Smooth muscle cell (in vitro differentiated cells): ENCODE results near the gene PALLD. TPM values are rescaled to one million over a fixed set of nuclear protein-coding genes. Genes with fewer than 3 reads are reported as not detected.

Source experiments
- DNase-seq: peaks from one replicate; lab custom pipeline; 2025; ENCODE audit not compliant: unreplicated experiment; lab: John Stamatoyannopoulos, UW
- H2AFZ ChIP-seq: fragments of 200-600 bp; sonication (generic); 2 replicates; pipeline ENCODE4 v1.6.0; 2016; ENCODE audit warnings: antibody characterized with exemption, low read depth, mild to moderate bottlenecking
- H3F3A ChIP-seq: fragments of 200-600 bp; sonication (generic); 2 replicates; pipeline ENCODE4 v1.6.0; 2017; ENCODE audit warnings: antibody characterized with exemption, low read depth
- H3K27ac ChIP-seq: fragments of 200-600 bp; sonication (generic); 2 replicates; pipeline ENCODE4 v1.5.1; 2016; ENCODE audit warnings: low read depth, mild to moderate bottlenecking
- H3K27me3 ChIP-seq: fragments of 200-600 bp; sonication (generic); 2 replicates; pipeline ENCODE4 v1.6.1; 2016; ENCODE audit warnings: low read depth, mild to moderate bottlenecking
- H3K36me3 ChIP-seq: fragments of 200-600 bp; sonication (generic); 2 replicates; pipeline ENCODE4 v1.5.1; 2016; ENCODE audit warnings: low read depth
- H3K4me1 ChIP-seq: fragments of 200-600 bp; sonication (generic); 2 replicates; pipeline ENCODE4 v1.5.1; 2016; ENCODE audit warnings: low read depth
- H3K4me2 ChIP-seq: fragments of 200-600 bp; sonication (generic); 2 replicates; pipeline ENCODE4 v1.6.0; 2016; ENCODE audit warnings: mild to moderate bottlenecking
- H3K4me3 ChIP-seq: fragments of 200-600 bp; sonication (generic); 2 replicates; pipeline ENCODE4 v1.5.1; 2016; ENCODE audit warnings: mild to moderate bottlenecking
- H3K79me2 ChIP-seq: fragments of 200-600 bp; sonication (generic); 2 replicates; pipeline ENCODE4 v1.6.0; 2016; ENCODE audit warnings: low read depth, mild to moderate bottlenecking
- H3K9ac ChIP-seq: fragments of 200-600 bp; sonication (generic); 2 replicates; pipeline ENCODE4 v1.6.0; 2016; ENCODE audit warnings: low read depth
- H3K9me3 ChIP-seq: fragments of 200-600 bp; sonication (generic); replicated peaks from 2 replicates; pipeline ENCODE4 v1.5.1; 2016; ENCODE audit warnings: low read depth
- H4K20me1 ChIP-seq: fragments of 200-600 bp; sonication (generic); 2 replicates; pipeline ENCODE4 v1.6.0; 2016; ENCODE audit warnings: low read depth
- WGBS: methylation state at CpG from one replicate; pipeline ENCODE4 v1.1.7; 2016; ENCODE audit warnings: low lambda C conversion rate; 5-methylcytosine and 5-hydroxymethylcytosine counted together
- polyA plus RNA-seq: library from polyadenylated mRNA; unstranded; fragments of >200 nt; fragmentation: Nextera tagmentation; extraction: Ambion mirVana; gene quantifications from 2 replicates; pipeline ENCODE4 v1.2.1, GENCODE V29; 2016
- total RNA-seq: library from RNA; depleted of rRNA; stranded (reverse); fragments of >200 nt; gene quantifications from 2 replicates; pipeline ENCODE4 v1.2.3, GENCODE V29; 2014
- TF ChIP-seq, protein P1 (sequence below): fragments of 200-600 bp; sonication (generic); IDR thresholded peaks from 2 replicates; pipeline ENCODE4 v1.5.1; 2017; ENCODE audit warnings: borderline replicate concordance, mild to moderate bottlenecking, antibody characterized with exemption; ENCODE audit not compliant: insufficient read depth, poor library complexity, severe bottlenecking

PALLD gene
- total and polyA plus RNA-seq, 2 experiments from 2014 or later: 354 to 415 TPM

DNA sequence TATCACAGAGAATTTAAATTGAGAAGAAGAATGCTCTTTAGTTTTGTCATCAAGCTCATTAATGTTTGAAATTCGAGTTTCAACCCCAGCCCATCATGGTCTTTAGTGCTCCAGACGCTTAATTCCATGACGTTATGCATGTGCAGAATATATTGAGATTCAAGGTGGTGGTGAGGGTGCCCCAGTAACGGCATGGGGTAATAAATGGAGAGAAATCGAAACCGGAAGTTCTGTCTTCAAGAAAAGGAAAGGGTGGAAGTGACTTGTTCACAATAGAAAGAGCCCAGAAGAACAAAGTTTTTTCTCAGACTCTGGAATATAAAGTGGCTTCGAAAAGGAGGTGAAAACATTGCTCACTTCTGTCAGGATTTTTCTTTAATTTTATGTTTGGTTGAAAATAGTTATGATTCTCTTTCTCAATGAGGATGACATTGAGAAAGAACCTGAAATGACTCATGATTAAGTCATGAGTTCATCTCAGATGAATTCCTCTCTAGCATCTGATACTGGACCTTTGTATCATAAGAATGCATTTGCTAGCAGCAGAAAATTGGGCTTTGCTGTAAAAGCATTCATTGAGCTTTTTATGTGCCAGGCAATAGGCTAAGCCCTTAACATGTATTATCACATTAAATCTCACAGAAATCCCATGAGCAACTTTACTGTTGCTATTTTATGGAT lies 15.8 kb upstream of the PALLD start:
- no peaks in the 10 kb centered on the region for H3K36me3 ChIP-seq
- peaks cover 3% of the 10 kb centered on the region for H3K4me1 ChIP-seq
- no peaks in the 10 kb centered on the region for H3K27me3 ChIP-seq
- no peaks in the 10 kb centered on the region for H3K9me3 ChIP-seq
- H3K4me3 ChIP-seq: peak overlapping the region; percentile 69
- 70% methylated on average over 7 of the region's 7 CpGs for WGBS
- no peak for DNase-seq
- H3F3A ChIP-seq: no peaks in the 10 kb centered on the region
- peak overlapping the region; percentile 73 for H3K27ac ChIP-seq
- H4K20me1 ChIP-seq: no peaks in the 10 kb centered on the region
- H3K4me2 ChIP-seq: peak overlapping the region; percentile 83
- H3K79me2 ChIP-seq: no peaks in the 10 kb centered on the region
- TF ChIP-seq, protein P1, sequence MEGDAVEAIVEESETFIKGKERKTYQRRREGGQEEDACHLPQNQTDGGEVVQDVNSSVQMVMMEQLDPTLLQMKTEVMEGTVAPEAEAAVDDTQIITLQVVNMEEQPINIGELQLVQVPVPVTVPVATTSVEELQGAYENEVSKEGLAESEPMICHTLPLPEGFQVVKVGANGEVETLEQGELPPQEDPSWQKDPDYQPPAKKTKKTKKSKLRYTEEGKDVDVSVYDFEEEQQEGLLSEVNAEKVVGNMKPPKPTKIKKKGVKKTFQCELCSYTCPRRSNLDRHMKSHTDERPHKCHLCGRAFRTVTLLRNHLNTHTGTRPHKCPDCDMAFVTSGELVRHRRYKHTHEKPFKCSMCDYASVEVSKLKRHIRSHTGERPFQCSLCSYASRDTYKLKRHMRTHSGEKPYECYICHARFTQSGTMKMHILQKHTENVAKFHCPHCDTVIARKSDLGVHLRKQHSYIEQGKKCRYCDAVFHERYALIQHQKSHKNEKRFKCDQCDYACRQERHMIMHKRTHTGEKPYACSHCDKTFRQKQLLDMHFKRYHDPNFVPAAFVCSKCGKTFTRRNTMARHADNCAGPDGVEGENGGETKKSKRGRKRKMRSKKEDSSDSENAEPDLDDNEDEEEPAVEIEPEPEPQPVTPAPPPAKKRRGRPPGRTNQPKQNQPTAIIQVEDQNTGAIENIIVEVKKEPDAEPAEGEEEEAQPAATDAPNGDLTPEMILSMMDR: no peak
- peak overlapping the region; percentile 77 for H2AFZ ChIP-seq
- H3K9ac ChIP-seq: peak overlapping the region; percentile 74

DNA sequence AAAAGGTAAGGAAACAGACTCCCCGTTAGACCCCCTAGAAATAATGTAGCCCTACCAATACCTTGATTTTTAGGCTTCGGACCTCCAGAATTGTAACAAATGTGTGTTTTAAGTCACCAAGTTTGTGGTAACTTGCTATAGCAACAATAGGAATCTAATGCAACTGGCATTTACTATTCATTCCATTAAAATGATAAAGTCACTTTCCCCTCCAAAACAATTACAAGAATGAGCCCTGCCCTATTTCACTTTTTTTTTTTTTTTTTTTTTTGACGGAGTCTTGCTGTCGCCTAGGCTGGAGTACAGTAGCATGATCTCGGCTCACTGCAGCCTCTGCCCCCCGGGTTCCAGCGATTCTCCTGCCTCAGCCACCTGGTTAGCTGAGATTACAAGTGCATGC lies 13.0 kb upstream of the PALLD start:
- DNase-seq: no peak
- 95% methylated on average over 7 of the region's 7 CpGs for WGBS
- H3K27me3 ChIP-seq: no peaks in the 10 kb centered on the region
- H3F3A ChIP-seq: no peaks in the 10 kb centered on the region
- H3K4me1 ChIP-seq: peaks cover 3% of the 10 kb centered on the region
- H3K9ac ChIP-seq: no peak overlapping the region
- no peak overlapping the region for H2AFZ ChIP-seq
- H3K79me2 ChIP-seq: no peaks in the 10 kb centered on the region
- H4K20me1 ChIP-seq: no peaks in the 10 kb centered on the region
- H3K27ac ChIP-seq: no peak overlapping the region
- H3K4me3 ChIP-seq: no peak overlapping the region
- H3K36me3 ChIP-seq: no peaks in the 10 kb centered on the region
- no peaks in the 10 kb centered on the region for H3K9me3 ChIP-seq
- no peak overlapping the region for H3K4me2 ChIP-seq
- TF ChIP-seq, protein P1: no peak

DNA sequence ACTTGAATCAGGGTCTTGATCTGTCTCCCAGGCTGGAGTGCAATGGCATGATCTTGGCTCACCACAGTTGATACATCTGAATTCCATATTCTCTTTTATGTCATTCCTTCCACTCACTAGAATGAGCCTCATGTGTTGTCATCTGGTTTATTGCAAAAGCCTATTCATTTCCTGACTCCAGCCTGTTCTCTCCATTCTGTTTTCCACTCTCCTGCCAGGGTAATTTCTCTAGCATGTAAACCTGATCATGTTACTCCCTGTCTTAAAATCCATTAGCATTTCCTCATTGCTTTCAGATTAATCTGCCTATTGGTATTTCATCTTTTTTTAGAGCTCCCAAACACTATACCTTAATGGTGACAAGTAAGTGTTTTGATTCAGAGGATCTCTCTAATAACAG lies 12.2 kb upstream of the PALLD start:
- Histone ChIP-seq H3K27me3 (no peaks in the 10 kb centered on the region), H2AFZ (no peak overlapping the region), H3K27ac (peak overlapping the region; percentile 75), H3F3A (no peaks in the 10 kb centered on the region), H3K36me3 (no peaks in the 10 kb centered on the region), H3K4me3 (no peak overlapping the region), H3K4me2 (peak overlapping the region; percentile 17), H4K20me1 (no peaks in the 10 kb centered on the region), H3K9ac (peak overlapping the region; percentile 25), H3K4me1 (peaks cover 3% of the 10 kb centered on the region), H3K9me3 (no peaks in the 10 kb centered on the region), H3K79me2 (no peaks in the 10 kb centered on the region)
- DNase-seq: no peak
- TF ChIP-seq, protein P1: no peak

DNA sequence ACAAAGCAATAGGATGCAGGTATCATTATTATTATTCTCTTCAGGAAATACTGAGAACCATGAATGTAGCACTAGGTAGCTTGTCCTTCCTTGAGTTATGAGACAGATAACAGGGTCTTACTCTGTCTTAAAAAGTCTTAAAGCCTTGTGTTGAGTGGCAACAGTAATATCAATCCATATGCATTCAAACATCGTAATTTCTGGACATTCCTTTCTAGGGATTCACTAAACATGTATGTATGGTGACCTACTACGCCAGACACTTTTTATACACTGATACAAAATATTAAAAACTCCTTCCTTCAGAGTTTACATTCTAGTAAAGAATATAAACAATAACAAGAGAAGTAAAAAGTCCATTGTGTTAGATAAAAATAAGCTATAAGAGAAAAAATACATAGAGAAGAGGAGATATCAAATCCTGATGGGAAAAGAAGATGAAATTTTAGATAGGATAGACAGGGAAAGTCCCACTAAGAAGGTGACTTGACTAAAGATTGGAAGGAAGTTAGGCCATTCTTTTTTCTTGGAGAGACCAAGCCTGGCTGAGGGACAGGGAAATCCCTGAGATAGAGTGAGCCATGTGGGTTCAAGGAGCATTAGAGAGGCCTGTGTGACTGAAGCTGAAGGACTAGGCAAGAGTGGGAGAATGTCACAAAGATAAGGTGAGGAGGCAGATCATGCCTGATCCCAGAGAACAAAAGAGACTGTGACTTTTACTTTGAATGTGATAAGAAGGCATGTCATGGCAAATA lies 11.5 kb upstream of the PALLD start:
- no peak overlapping the region for H3K4me3 ChIP-seq
- no peaks in the 10 kb centered on the region for H3K27me3 ChIP-seq
- peaks cover 3% of the 10 kb centered on the region for H3K4me1 ChIP-seq
- peak overlapping the region; percentile 25 for H3K9ac ChIP-seq
- no peaks in the 10 kb centered on the region for H3K79me2 ChIP-seq
- peak overlapping the region; percentile 75 for H3K27ac ChIP-seq
- TF ChIP-seq, protein P1: no peak
- no peak overlapping the region for H2AFZ ChIP-seq
- H3K36me3 ChIP-seq: no peaks in the 10 kb centered on the region
- no peak for DNase-seq
- H3F3A ChIP-seq: no peaks in the 10 kb centered on the region
- H3K4me2 ChIP-seq: peak overlapping the region; percentile 17
- H3K9me3 ChIP-seq: no peaks in the 10 kb centered on the region
- WGBS: 58% methylated on average over 2 of the region's 2 CpGs
- no peaks in the 10 kb centered on the region for H4K20me1 ChIP-seq
